NCI-H748 (cell line): ENCODE results near the gene PTPRR.

Experiments used
- DNase-seq: peaks from one replicate; lab custom pipeline; 2025; ENCODE audit not compliant: unreplicated experiment; lab: John Stamatoyannopoulos, UW

The PTPRR gene

GRCh38 chr12:70806043-70806442, 114.5 kb downstream of the PTPRR start:
- DNase-seq: no peak

DNA sequence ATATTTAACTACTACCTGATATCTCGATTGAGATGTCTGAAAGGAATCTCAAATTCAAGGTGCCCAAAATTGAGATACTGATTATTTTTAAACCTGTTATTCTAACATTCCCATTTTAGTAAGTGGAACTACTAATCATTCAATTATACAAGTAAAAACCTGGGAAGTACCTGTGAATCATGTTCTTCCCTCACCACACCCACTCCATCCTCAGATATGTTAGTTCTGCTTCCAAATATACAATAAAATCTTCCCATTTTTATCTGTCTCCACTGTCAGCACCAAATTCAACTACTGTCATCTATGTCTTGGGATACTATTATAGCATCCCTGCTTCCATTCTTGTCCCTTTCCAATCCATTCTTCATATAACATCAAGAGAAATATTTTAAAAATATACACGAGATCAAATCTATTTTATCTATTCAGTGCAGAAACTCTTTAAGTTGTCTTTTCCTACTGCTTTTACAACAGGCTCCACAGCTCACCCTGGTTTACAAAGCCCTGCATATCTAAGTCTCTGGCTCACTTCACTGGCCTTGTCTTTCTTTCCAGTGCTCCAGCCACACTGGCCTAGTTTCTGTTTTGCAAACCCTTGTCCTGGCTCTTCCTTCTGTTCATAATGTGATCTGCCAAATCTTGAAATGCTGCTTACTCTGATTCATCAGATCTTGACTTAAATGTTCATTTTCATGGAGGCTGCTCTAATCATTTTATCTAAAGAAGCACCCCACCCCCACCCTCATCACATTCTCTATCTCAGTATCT, 122.3 kb downstream of the PTPRR start:
- no peak for DNase-seq

DNA sequence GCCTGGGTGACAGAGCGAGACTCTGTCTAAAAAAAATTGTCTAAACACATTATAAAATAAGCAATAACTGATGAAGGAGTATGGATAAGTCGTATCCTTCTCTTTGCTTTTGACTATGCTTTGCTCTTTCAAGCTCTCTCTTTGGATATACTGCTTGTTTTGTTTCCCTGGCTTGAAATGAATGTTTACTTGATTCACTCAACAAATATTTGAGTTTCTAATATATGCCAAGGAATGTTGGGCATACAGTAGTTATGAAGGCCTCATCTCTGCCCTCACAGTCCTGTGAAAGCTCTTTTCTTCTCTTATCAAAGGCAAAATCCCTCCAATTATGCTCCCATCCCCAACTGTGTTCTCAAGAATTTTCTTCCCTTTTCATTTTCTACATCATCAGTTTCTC, 123.5 kb downstream of the PTPRR start:
- DNase-seq: no peak

DNA sequence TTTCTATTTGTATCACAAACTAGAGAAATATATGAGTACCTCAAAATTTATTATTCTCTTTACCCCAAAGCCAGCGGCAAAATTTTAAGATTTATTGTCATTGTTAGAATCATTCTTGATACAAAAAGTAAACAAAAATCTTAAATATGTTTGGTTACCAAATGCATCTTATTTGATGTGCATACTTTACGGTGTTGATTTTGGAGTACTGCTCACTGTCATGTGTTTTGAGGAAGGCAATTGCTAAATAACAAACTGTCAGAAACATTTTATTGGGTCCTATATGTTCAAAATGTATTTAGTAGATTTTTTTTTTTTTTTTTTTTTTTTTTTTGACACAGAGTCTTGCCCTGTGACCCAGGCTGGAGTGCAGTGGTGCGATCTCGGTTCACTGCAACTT, 124.9 kb downstream of the PTPRR start:
- no peak for DNase-seq

DNA sequence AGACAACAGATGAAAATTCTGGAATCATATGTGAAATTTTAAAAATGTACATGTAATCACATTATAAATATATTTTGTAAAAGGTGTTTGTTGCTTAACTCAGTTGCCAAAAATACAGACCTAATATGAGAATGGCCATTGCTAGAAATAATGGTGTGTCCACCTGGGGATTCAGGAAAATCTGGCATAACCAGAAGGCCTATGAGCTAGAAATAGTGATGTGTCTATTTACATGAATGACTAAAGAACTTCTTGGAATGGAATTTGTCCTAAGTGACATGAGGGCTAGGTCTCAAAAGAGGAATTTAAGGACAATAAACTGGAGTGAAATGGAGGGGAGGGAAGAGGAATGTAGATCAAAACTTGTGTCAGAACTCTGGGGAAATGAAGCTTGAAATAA, 126.4 kb downstream of the PTPRR start:
- no peak for DNase-seq

DNA sequence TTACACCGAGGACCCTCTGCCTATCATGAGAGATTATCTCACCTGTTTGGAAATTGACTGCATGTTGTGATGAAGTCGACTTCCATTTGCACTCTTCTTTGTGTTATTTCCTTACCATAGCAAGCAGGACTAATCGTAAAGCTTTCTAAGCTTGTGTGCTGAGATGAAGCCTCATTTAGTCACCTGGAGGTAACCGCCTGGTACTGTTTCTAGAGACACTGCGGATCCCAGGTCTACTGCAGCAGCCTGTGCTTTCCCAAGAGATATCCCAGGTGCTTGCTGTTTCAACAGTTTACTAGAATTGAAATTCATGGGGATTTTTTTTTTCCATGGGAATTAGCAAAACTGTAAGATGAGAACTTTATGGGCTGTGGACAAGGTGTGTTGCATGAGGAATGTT, 131.8 kb downstream of the PTPRR start:
- DNase-seq: no peak

DNA sequence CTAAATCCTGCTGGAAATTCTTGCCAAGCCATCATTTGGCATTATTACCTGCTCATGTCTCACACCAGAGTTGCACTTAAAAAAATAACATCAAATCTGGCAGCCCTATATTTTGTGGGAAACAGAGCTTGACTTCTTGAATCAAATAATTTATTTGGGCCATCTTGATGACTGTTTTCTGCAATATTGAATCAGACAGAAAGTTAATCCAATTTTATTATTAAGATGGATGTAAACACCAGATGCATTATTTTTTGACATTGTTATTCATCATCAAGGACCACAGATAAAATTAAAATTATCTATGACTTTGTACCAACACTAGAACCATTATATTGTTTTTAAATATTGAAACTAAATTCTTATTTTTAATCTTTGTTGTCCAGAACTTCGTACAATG, 132.9 kb downstream of the PTPRR start:
- no peak for DNase-seq

DNA sequence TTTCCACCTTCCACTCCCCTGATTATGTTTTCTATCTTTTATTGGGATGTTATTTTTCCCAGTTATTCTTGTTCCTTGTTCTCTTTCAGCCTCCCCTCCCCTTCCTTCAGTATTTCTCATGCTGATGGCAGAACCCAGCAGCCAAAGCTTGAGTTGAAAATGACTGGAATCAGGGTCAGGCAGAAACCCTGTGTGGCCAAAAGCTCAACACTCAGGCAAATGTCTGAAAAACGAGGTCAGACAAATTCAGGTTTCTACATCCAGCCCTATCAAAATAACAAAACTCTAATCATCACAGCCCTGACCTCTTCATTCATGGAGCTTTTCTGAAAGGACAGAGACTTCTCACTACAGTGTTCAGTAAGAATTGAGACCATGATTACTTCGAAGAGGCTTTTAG, 134.6 kb downstream of the PTPRR start:
- DNase-seq: no peak

DNA sequence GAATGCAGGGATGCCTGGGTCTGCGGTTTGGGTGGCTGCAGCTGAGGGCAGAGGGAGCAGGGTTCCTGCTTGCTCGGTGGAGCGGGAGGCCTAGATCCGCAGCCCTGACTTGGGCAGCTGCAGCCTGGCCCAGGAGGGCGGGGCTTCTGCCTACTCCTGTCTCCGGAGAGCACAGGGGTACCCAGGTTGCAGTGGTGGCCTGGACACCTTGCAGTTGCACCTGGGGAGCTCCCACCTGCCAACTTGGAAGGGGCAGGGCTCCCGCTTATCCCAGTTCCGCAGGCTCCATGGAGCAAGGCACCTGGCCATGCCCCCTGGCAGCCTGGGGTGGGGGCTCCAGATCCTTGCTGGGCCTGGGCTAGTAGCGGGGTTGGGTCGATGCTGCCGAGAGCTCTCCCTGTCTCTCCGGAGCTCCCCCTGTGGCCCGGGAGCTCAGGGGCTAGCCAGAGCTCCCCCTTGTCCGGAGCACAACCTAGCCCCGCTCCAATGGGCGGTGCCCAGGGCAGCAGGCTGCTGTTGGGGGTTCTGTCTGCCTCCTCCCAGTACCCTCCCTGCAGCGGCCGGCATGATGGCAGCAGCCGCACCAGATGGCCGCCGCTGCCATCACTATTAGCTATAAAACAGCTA, 136.4 kb downstream of the PTPRR start:
- DNase-seq: no peak

DNA sequence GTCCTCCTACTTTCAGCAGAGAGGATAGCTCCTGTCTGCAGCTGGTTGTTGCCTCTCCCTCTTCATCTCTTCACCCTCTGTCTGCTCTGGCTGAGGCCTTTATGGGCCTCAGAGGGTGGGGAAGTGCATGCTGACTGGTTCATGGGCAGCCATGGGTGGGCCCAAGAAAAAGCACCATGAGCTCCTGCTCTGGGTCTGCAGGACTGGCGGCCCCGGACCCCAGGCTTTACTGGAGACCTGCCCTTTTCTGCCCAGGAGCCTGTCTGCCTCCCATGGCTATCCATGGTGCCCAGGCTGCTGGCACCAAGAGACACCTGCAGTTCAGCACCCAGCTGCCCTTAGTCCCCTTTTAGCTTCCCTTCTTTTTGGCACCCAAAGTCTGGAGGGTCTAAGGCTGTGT, 137.1 kb downstream of the PTPRR start:
- no peak for DNase-seq

- no peak for DNase-seq
Measured at GRCh38 chr12:70779250-70779649, 141.3 kb downstream of the PTPRR start.

- peak; percentile 9 for DNase-seq
Measured at GRCh38 chr12:70774055-70774454, 146.5 kb downstream of the PTPRR start.

- DNase-seq: no peak
Measured at GRCh38 chr12:70772836-70773235, 147.7 kb downstream of the PTPRR start.

DNA sequence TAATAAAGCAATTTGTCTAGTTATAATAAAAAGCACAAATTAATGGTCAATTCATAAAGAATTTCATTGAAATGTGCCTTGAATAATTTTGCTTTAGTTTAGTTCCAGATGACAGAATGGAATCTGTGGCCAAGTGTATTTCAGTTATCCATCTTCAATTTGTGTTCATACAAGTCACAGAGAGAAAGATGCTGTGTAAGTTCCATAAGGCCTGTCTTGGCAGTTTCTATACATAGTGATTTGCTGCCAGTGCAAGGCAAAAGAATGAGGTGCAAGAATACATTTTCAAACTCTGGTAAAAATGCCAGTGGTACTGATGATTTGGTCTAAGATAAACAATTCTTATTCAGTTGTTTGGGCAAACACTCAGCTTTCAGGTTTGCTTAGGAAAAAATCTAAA, 149.0 kb downstream of the PTPRR start:
- no peak for DNase-seq

- DNase-seq: no peak
Measured at GRCh38 chr12:70763666-70764065, 156.9 kb downstream of the PTPRR start.

DNA sequence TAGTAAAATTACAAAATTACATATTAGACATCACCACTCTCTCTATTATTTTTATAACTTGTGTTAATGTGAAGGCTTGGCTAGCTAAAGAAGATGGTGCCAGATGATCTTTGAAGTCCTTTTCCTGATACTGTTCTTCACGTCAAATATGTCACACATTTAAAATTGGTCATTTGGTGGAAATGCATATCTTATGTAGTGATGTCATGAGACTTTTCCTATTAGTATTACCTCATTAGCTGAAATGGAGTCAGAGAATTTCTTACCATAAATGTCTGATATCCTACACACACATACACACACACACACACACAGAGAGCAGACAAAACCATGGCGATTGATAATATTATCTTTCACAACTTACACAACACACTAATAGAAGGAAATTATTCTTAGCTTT, 158.5 kb downstream of the PTPRR start:
- no peak for DNase-seq

DNA sequence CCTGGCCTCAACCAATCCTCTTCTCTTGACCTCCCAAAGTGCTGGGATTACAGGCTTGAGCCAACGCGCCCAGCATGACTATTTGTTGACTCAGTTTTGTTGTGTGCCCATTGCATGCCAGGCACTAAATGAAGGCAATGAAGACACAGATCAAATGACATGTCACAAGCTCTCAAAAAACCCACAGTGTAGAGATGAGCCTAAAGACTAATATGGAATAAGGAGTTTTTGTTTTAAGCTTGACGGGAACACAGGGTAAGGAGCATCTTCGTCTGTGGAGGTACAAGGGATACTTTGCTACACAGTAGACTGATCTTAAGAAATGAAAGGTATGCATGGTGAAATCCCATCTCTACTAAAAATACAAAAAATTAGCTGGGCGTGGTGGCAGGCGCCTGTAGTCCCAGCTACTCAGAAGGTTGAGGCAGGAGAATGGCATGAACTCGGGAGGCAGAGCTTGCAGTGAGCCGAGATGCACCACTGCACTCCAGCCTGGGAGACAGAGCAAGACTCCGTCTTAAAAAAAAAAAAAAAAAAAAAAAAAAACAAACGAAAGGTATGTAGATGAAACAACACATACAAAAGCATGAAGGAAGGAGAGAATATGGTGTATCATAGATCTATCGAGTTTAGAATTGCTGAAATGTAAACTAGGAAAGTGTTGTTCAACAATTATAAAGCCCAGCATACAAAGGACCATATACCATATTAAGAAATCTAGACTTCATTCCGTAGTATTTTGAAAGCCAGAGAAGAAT, 161.2 kb downstream of the PTPRR start:
- DNase-seq: no peak

- DNase-seq: no peak
Measured at GRCh38 chr12:70758494-70758845, 162.1 kb downstream of the PTPRR start.

- no peak for DNase-seq
Measured at GRCh38 chr12:70757830-70758493, 162.6 kb downstream of the PTPRR start.

DNA sequence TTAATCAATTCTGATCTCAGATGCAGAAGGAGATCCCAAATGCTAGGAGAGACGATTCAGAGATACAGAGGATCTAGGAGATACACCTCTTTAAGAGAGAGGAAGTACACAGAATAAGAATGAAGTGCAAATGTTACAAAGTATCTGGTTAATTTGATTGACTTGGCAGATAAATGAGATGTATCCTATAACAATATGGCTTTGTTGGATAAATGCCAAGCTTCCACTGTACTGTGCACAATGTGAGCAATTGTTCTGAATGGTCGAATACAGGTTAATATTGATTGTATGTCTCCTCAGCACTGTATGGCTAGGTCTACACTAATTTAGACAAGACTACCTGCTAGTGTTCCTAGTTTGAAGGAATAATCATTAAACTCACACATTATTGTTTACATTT, 163.7 kb downstream of the PTPRR start:
- DNase-seq: peak; percentile 93

- no peak for DNase-seq
Measured at GRCh38 chr12:70756118-70756517, 164.4 kb downstream of the PTPRR start.

DNA sequence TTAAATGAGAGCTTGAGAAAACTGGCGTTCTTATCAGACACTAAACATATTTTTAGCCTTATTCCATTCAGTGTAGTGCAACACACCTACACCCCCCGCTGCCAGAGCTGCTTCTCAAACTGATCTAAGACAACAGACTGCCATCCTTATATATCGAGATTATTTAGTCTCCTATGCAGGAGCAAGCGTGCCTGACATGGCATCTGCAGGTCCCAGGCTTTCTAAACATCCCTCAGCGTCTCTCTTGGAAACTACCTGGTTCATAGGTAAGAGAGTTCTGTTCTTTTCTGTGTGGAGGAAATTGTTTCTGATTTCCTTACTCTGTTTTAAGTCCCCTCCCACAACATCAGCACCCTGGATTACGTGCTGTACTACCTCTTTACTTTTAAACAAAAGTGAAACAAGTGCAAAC, 166.2 kb downstream of the PTPRR start:
- DNase-seq: peak; percentile 40
